ENCODE data around the gene C5orf15. TPM values are rescaled to one million over a fixed set of nuclear protein-coding genes. Genes with fewer than 3 reads are reported as not detected.

The C5orf15 gene
- total RNA-seq, 3 donors from 2014 or later (not counting 1 experiment from before 2014, with no cell fraction given): 15.2 to 19.9 (median 18.0) TPM

DNA sequence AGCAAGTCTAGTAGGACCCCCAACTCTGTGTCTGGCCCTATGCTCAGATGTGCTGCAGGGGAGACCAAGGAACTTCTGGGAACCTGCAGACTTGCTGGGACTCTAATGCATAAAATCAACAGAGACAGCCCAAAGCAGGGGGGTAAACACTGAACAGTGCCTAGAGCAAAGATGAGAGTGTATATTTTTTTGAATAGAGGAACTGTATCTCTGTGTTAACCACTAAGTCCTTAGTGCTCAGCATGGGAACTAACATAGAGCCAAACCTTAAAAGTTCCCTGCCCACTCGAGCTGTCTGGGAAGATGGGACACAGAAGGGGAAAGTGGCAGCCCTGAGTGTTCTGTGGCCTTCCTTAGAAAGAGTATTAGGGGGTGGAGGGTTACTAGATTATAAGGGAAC, 51.9 kb downstream of the C5orf15 start:
- H3K27me3 ChIP-seq (ENCODE audit: control insufficient read depth, insufficient read depth, low read length): no peaks in the 10 kb centered on the region
- no peaks in the 10 kb centered on the region for H3K9me3 ChIP-seq (ENCODE audit: control insufficient read depth, insufficient read depth, low read length)
- 69% methylated on average over 1 of the region's 1 CpG for WGBS (ENCODE audit: insufficient coverage)
- no peak overlapping the region for H3K4me3 Mint-ChIP-seq
- no peaks in the 10 kb centered on the region for H3K4me1 ChIP-seq (ENCODE audit: control insufficient read depth, insufficient read depth, low read length)
- intact Hi-C loops (cut with micrococcal nuclease): no loop called here
- no peak for TF ChIP-seq CTCF (IDR thresholded peaks at IDR 0.05)
- H3K27me3 Mint-ChIP-seq (ENCODE audit: low read depth in 2 of 2): no peaks in the 10 kb centered on the region
- H3K9me3 Mint-ChIP-seq: no peaks in the 10 kb centered on the region
- no peak overlapping the region for H3K4me3 ChIP-seq (ENCODE audit: low read length)
- no peak overlapping the region for H3K27ac Mint-ChIP-seq
- no peak overlapping the region for H3K27ac ChIP-seq (ENCODE audit: low read length)
- no peaks in the 10 kb centered on the region for H3K36me3 Mint-ChIP-seq
- no peaks in the 10 kb centered on the region for H3K4me1 Mint-ChIP-seq
- DNase-seq: no peak
- ATAC-seq: no peak
- H3K36me3 ChIP-seq (ENCODE audit: control insufficient read depth, insufficient read depth, low read length): no peaks in the 10 kb centered on the region

DNA sequence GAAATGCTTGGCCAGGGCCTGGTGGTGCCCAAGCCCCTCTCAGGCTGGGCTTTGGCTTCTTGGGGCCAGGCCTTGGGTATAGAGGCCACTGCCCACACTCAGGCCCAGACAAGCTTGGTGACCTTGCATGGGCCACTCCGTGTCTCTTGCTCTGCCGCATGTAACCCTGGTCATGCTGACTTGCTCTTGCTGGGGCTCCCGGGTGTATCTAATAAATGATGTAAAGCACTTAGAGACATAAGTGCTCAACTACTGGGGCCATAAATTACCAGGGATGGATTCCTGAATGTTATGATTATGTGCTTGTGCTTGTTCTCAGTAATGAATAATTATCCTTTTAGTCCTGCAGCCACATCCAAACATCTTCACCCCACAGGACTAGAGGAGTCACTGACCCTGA, 54.0 kb downstream of the C5orf15 start:
- ATAC-seq: no peak

DNA sequence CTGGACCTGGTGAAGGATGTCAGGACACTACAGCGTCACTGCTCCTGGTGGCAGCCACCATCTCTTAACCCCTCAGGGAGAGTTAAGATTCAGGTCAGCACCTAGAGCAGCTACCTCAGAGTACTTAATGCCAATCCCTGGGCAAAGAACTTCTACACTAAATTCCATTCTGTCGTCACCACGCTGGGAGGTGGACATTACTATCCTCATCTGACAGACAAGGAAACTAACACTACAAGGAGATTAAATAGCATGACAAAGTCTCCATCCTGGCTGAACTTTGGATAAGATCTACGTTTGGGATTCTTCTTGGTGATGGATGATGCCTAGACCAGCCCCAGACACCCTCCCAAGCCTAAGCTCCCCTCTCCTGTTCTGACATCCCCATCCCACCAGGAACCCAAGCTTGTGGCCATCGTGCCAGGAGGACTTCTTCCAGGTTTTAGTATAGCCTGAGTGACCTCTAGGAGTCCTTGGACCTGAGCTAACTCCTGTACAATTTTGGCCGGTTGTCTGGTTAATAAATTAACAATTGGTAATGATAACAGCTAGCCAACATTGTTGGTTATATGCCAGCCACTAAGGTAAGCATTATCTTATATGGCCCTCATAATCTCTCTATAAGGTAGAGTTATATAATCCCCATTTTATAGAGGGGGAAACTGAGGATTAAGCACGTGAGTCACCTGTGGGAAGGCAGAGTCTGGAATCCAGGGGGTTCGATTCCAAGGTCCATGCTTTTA, 54.8 kb downstream of the C5orf15 start:
- Histone ChIP-seq H3K36me3 (ENCODE audit: control insufficient read depth, insufficient read depth, low read length) (no peaks in the 10 kb centered on the region), H3K4me3 (ENCODE audit: low read length) (no peak overlapping the region), H3K27ac (ENCODE audit: low read length) (no peak overlapping the region), H3K4me1 (ENCODE audit: control insufficient read depth, insufficient read depth, low read length) (no peaks in the 10 kb centered on the region), H3K9me3 (ENCODE audit: control insufficient read depth, insufficient read depth, low read length) (no peaks in the 10 kb centered on the region), H3K27me3 (ENCODE audit: control insufficient read depth, insufficient read depth, low read length) (no peaks in the 10 kb centered on the region)
- Mint-ChIP-seq H3K4me3 (no peak overlapping the region), H3K36me3 (no peaks in the 10 kb centered on the region), H3K27ac (no peak overlapping the region), H3K9me3 (no peaks in the 10 kb centered on the region), H3K4me1 (no peaks in the 10 kb centered on the region), H3K27me3 (ENCODE audit: low read depth in 2 of 2) (no peaks in the 10 kb centered on the region)
- WGBS (ENCODE audit: insufficient coverage): 80% methylated on average over 6 of the region's 8 CpGs
- intact Hi-C loops (cut with micrococcal nuclease): no loop called here
- no peak for TF ChIP-seq CTCF (IDR thresholded peaks at IDR 0.05)
- DNase-seq (no peak), ATAC-seq (no peak)

More for the DNA sequence above, 54.0 kb downstream of the C5orf15 start:
- Mint-ChIP-seq H3K9me3 (no peaks in the 10 kb centered on the region), H3K27me3 (ENCODE audit: low read depth in 2 of 2) (no peaks in the 10 kb centered on the region), H3K4me1 (no peaks in the 10 kb centered on the region), H3K36me3 (no peaks in the 10 kb centered on the region), H3K27ac (no peak overlapping the region), H3K4me3 (no peak overlapping the region)
- DNase-seq: no peak
- no peak for TF ChIP-seq CTCF (IDR thresholded peaks at IDR 0.05)
- intact Hi-C loops (cut with micrococcal nuclease): no loop called here
- Histone ChIP-seq H3K36me3 (ENCODE audit: control insufficient read depth, insufficient read depth, low read length) (no peaks in the 10 kb centered on the region), H3K4me3 (ENCODE audit: low read length) (no peak overlapping the region), H3K4me1 (ENCODE audit: control insufficient read depth, insufficient read depth, low read length) (no peaks in the 10 kb centered on the region), H3K27me3 (ENCODE audit: control insufficient read depth, insufficient read depth, low read length) (no peaks in the 10 kb centered on the region), H3K27ac (ENCODE audit: low read length) (no peak overlapping the region), H3K9me3 (ENCODE audit: control insufficient read depth, insufficient read depth, low read length) (no peaks in the 10 kb centered on the region)
- 100% methylated on average over 3 of the region's 3 CpGs for WGBS (ENCODE audit: insufficient coverage)

- Histone ChIP-seq H3K4me3 (ENCODE audit: low read length) (no peak overlapping the region), H3K9me3 (ENCODE audit: control insufficient read depth, insufficient read depth, low read length) (no peaks in the 10 kb centered on the region), H3K4me1 (ENCODE audit: control insufficient read depth, insufficient read depth, low read length) (no peaks in the 10 kb centered on the region), H3K27ac (ENCODE audit: low read length) (no peak overlapping the region), H3K27me3 (ENCODE audit: control insufficient read depth, insufficient read depth, low read length) (no peaks in the 10 kb centered on the region), H3K36me3 (ENCODE audit: control insufficient read depth, insufficient read depth, low read length) (no peaks in the 10 kb centered on the region)
- Mint-ChIP-seq H3K27me3 (ENCODE audit: low read depth in 2 of 2) (no peaks in the 10 kb centered on the region), H3K4me3 (no peak overlapping the region), H3K36me3 (no peaks in the 10 kb centered on the region), H3K27ac (no peak overlapping the region), H3K4me1 (no peaks in the 10 kb centered on the region), H3K9me3 (no peaks in the 10 kb centered on the region)
- DNase-seq (no peak), ATAC-seq (no peak)
- 91% methylated on average over 10 of the region's 10 CpGs for WGBS (ENCODE audit: insufficient coverage)
- intact Hi-C loops (cut with micrococcal nuclease): no loop called here
- TF ChIP-seq CTCF (IDR thresholded peaks at IDR 0.05): no peak
Observed at GRCh38 chr5:133912951-133913350, 55.5 kb downstream of the C5orf15 start.

Measured in natural killer cell (primary cell).